GM12874 (cell line): Measurements from ENCODE around the gene SERTAD2.

Source experiments
- TF ChIP-seq, protein P1 (sequence below): IDR thresholded peaks from 2 replicates; pipeline ENCODE4 v1.5.1; 2011; ENCODE audit warnings: low read depth, mild to moderate bottlenecking, control low read depth, low read length, moderate library complexity; ENCODE audit not compliant: insufficient read depth

Gene SERTAD2

DNA sequence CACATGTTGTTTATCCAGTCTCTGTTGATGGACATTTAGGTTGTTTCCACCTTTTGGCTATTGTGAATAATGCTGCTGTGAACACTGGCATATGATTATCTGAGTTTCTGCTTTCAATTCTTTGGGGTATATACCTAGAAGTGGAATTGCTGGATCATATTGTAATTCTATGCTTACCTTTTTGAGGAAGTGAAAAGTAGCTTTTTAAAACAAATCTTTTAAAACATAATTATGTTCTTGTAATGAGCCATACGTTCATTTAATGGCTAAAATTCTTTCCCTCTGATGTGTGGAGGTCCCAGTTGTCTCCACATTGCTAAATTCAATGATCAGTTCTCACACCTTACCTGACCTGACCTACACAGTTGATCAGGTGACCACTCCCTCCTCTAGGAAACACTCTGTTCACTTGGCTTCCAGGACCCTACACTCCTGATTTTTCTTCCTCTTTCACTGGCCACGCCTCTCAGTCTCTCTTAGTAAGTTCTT, 27.8 kb upstream of the SERTAD2 start:
- TF ChIP-seq, protein P1, sequence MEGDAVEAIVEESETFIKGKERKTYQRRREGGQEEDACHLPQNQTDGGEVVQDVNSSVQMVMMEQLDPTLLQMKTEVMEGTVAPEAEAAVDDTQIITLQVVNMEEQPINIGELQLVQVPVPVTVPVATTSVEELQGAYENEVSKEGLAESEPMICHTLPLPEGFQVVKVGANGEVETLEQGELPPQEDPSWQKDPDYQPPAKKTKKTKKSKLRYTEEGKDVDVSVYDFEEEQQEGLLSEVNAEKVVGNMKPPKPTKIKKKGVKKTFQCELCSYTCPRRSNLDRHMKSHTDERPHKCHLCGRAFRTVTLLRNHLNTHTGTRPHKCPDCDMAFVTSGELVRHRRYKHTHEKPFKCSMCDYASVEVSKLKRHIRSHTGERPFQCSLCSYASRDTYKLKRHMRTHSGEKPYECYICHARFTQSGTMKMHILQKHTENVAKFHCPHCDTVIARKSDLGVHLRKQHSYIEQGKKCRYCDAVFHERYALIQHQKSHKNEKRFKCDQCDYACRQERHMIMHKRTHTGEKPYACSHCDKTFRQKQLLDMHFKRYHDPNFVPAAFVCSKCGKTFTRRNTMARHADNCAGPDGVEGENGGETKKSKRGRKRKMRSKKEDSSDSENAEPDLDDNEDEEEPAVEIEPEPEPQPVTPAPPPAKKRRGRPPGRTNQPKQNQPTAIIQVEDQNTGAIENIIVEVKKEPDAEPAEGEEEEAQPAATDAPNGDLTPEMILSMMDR: no peak

DNA sequence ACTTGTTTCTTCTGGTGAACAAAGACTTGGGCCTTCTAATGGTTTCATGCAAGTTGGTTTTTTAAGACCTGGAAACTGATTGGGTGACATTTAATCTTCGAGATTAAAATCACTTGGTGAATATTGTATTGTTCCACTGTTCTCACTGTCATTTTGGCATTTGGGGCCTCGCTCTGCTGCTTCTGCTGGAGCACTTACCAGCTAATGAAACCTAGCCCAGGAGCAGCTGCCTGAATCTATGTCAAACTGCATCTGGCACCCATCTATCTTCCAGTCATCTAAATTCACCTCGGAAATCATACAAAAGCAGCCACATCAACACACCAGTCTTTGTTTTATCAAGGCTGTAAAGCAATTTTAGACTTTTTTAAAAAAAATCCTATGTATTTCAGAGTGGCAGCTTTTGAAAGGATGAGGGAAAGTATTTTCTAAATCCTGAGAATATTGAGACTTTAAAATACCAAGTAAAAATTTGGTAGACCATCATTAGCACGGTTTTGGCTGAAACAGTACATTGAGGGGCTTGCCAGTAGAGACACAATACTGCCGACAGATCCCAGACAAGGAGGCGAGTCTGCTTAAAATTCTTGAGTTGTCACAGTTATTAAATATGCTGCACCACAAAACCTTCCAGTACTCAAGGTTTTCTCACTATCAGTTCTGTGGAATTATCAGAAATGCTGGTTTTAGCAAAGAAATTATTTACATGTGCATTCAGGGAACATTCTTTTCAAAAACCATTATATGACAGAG, 26.1 kb upstream of the SERTAD2 start:
- TF ChIP-seq, protein P1: no peak

DNA sequence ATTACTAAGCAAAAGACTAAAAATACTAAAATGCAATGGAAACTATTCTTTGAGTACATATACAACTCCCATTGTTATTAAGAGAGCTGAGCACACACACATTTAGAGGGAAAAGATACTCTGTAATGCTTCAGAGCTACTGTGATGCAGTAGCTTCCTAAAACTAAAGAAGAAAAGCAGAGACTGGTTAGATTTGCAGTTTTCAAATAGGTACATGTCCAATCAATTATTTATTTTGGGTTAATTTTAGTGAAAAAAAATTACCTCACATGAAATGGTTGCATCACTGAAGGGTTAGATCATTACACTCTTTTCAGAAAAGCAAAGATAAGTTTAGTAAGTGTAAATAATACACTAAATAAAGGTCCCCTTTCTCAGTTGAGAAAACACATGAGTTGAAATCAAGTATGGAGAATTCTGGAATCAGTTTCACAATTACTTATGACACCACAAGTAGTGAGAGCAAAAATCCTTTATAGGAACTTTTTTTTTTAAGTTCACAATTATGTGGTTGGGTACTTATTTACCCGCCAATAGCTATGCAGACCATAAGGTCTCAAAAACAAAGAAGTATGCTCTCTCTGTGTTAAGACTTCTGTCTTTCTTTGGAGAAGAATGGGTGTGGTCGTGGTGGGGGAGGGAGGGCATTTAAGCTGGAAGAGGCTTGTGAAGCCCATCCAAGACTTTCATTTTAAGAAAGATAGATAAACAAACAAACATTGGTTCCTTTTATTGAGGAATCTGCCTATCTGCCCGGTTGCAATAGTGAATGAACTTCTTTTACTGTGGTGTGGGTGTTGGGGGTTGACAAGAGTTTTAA, 25.3 kb upstream of the SERTAD2 start:
- TF ChIP-seq, protein P1: no peak

DNA sequence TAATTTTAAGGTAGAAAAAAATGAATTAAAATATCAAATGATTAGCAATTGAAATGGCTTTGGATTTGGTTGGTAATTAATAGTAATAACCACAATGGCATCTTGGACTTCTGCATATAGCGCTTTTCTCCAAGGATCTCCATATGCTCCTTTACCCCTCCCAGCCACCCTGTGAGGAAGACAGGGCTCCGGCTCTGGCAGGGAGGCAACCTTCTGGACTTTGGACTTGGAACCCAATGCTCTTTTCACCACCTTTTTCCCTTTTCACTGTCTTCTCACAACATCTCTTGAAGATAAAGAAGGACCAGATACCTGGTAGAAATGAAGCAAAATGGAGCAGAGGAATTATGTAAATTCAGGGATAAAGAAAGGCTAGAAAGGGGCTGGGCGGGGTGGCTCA, 23.8 kb upstream of the SERTAD2 start:
- TF ChIP-seq, protein P1: no peak

DNA sequence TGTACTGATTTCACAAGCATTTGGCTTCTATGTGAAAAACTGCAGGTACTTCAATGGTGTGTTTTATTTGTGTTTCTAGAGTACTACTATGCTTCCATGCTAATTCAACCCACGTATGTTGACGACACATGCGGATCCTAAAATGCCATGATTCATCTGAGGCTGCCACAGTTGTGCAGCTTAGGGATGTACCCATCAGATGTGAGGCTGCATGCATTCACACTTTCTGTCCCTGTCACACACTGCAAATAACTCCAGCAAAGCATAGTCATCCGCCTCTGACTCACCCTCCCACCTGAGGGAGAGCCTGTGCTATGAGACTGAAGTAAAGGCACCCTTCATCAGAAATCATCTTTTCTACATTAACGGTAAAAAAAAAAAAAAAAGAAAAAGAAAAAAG, 22.1 kb upstream of the SERTAD2 start:
- TF ChIP-seq, protein P1: no peak

DNA sequence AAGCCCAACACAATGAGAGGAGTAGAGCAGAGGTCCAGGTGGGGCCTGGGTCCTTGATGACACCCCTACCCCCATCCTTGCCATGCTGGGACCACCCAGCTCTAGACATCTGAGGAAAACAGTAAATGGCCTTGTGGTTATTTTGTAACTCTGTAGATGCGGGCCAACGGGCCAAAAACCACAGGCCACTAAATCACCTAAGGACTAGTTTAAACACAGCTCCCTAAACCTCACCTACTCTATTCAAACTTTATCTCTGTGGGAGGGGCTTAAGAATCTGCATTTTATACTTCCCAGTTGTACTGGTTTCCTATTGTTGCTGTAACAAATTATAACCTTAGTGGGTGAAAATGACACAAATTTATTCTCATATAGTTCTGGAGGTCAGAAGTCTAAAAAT, 19.0 kb upstream of the SERTAD2 start:
- TF ChIP-seq, protein P1: no peak

DNA sequence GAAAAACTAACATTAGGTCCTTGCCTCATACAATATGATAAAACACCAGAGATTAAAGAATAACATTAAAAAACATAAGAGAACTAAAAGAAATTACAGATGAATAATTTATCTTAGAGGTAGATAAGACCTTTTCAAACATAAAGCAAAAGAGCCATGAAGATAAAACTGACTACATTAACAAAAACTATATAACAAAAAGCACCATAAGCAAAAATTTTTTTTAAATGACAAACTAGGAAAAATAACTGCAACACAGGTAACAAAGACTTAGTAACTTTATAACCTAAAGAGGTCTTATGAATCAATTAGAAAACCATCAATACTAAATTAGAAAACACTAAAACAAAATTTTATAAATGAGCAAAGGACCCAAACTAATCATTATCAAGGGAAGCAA, 16.3 kb upstream of the SERTAD2 start:
- TF ChIP-seq, protein P1: no peak
